GM18526 (cell line): ENCODE results near the gene IL24.

Experiments
- POLR2A ChIP-seq: IDR thresholded peaks from 3 replicates; pipeline ENCODE4 v1.6.1; 2011; ENCODE audit not compliant: insufficient read length; ENCODE audit errors: extremely low read depth

IL24 gene

GRCh38 chr1:206925106-206925736 lies 28.0 kb downstream of the IL24 start:
- peak; percentile 40 for TF ChIP-seq POLR2A

DNA sequence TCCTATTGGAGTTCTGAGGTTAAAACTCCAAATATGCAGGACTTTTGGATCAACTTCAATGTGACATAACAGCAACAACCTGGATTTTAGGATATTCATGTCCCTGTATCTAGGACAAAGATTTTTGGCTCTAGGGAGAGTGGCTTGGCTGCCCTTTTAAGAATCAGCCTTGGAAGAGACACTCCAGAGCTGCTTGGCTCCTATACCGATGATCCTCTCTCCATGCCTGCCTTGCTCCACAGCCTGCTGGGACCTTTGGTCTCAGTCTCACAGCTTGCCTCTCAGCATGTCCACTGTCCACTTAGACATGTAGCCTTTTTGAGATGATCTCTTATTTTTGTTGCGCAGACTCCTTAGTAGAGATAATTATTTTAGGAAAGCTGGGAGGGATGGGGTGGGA lies 29.0 kb downstream of the IL24 start:
- no peak for TF ChIP-seq POLR2A

DNA sequence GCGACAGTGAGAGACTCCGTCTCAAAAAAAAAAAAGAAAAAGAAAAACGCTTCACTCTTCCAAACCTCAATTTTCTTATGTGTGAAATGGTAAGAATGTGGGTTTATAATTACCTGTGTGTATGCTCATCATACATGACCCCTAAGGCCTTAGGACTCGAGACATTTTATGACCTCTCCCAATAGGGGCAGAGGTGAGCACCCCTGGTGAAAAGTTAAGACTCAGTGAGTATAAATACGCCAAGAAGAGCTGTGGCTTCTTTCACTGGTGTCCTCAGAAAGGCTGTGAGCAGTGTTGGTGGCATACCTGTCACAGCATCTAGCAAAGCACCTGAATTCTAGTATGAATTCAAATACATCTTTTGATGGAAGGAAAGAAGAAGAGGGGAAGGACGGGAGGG lies 32.3 kb downstream of the IL24 start:
- no peak for TF ChIP-seq POLR2A

DNA sequence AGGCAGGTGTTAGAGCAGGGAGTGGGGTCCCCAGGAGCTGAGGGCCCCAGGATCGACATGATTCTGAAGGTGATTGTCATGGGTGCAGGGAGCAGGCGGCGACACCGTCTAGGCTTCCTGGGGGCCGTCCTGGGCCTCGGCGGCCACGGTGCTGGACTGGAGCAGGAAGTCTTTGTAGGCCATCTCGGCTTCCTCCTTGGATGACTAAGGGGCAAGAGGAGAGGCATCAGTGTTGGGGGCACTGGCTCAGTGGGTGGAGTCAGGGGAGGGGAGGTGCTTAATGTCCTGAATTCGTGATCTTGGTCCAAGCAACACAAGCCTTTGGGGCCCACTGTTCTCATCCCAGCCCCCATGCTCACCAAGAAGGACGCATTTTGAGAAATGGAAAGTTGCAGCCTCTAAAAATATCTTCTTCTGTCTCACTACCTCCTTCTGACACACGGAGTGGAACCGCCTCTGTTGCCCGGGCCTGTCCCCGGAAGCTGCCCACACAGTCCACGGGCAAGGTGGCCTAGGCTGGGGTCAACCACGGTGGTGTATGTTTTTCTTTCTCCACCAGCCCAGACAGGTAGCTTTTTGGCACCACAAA lies 33.1 kb downstream of the IL24 start:
- TF ChIP-seq POLR2A, result peak; percentile 65

DNA sequence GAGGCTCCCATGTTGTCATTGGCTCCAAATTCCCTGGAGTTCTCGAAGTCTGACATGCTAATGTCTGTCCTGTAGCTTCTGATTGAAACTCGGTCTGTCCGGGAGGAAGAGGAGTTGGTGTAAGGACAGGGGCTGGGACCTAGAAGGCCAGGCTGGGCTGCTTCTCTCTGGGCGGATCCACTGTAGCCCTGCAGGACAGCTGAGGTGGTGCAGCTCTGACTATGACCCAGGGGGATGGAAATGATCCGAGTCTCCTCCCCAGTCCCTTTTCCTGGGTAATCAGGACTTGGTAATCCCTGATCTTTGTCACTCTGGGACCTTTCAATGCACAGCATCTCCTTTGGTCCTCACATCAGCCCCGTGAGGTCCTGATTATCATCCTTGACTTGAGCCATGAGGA lies 34.5 kb downstream of the IL24 start:
- TF ChIP-seq POLR2A, result no peak

DNA sequence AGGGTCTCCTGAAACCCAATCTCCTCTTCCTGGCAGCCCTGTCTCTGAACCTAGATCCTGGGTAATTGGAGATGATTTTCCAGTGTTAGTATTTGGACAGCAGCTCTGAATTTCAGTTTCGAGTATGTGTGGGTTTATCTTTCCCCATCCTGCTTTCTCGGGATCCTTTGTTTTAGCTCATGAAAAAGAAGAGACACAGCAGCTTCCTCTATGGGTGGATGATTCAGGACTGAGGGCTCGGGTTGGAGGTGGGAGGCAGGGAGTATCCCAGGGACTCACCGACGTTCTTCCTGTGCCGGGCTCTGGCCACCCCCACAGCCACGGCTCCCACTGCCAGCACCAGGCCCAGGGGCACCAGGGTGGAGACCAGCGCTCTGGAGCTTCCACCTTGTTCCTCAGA lies 34.9 kb downstream of the IL24 start:
- no peak for TF ChIP-seq POLR2A

GRCh38 chr1:206933333-206933945 lies 36.2 kb downstream of the IL24 start:
- no peak for TF ChIP-seq POLR2A

DNA sequence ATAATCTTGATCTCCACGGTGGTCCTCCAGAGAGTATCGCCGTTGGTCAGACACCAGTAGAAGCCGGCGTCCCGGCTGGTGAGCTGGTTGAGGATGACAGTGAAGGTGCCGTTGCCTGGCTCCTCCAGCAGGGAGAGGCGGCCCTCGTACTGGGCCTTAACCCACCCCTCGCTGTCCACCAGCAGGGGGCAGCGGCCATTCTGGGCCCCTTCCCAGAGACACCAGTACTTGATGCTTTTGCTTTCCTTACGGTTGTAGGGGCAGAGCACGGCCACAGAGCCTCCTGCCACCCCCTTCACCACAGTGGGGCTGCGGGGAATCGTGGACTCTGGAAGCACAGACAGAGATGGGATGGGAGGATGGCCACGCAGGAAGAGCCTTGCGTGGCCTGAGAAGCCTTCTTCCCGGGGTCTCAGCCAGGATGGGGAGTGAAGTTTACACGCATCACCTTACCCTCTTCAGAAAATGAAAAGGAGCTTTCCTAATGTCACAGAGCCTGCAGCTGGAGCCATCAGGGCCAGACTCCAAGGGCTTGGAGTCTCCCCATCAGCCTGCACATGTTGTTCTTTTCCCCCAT lies 38.3 kb downstream of the IL24 start:
- no peak for TF ChIP-seq POLR2A

DNA sequence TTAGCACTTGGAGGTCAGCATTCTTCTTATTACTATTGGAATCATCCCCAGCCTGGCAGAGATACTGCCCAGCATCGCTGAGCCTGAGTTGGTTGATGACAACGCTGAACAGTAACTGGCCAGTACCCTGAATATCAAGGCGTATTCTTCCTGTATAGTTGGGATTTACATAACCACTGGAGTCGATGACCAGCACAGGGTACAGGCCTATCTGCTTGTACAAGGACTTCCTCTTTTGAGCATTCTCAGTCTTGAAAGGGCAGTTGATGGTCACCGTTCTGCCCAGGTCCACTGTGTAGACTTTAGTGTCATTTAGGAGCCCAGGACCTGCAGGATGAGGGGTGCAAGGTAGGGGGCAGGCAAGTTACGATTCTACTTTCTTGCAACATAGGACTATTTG lies 40.2 kb downstream of the IL24 start:
- no peak for TF ChIP-seq POLR2A

DNA sequence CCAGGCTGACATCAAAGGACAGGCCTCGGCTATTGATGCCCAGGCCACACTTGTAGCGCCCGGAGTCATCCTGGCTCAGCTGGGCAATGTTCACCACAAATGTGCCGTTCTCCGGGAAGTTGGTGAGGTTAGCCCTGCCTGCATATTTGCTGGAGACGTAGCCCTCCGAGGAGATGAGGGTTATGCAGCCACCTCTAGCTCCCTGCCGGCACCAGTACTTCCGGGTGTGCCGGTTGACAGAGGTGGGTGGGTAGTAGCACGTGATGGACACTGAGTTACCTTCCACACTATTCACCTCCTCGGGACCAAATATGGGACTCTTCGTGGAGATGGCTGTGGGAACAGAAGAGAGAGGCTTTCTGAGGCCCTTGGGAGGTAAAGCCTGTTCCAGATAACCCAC lies 41.9 kb downstream of the IL24 start:
- TF ChIP-seq POLR2A, result no peak

DNA sequence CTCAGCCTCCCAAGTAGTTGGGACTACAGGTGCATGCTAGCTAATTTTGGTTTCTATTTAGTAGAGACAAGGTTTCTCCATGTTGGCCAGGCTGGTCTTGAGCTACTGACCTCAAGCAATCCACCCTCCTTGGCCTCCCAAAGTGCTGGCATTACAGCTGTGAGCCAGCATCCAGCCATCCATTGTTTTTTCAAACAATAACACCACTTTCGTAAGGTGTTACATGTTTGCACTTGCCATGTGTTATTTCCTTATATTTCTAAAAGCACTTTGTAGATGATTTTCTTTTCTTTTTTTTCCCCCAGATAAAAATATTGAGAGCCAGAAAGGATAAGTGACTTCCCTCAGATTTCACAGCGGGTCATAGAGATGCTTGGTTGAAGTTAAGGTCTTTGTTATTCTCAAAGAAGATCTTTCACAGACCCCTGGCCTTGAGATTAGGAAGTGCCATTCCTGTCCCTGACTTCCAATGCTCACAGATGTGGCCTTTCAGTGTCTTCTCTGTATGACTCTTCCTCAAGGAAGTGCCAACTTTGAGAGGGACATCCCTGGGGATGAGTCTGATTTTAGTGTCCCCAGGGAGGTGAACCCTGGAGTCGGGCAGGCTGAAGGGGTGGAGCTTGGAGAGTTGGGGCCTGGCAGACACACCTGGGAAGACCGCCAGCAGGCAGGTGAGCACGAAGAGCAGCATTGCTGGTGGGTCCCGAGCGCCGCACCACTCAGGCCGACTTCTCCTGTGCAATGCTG lies 42.8 kb downstream of the IL24 start:
- TF ChIP-seq POLR2A, result no peak

DNA sequence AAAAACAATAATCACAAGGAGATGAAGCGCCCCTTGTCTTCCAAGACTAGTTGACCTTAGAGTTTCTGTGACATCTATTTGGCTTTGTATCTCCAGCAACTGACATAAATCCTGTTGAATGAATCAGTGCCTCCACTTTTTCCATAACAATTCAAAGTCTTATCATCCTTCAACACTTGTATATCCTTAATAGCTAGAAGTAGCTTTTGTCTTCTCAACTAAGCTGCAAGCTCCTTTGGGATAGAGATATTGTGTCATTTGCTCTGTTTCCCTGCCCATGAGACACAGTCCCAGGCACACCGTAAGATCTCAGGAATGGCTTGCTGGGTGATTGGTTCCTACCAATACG lies 43.3 kb downstream of the IL24 start:
- TF ChIP-seq POLR2A, result no peak

DNA sequence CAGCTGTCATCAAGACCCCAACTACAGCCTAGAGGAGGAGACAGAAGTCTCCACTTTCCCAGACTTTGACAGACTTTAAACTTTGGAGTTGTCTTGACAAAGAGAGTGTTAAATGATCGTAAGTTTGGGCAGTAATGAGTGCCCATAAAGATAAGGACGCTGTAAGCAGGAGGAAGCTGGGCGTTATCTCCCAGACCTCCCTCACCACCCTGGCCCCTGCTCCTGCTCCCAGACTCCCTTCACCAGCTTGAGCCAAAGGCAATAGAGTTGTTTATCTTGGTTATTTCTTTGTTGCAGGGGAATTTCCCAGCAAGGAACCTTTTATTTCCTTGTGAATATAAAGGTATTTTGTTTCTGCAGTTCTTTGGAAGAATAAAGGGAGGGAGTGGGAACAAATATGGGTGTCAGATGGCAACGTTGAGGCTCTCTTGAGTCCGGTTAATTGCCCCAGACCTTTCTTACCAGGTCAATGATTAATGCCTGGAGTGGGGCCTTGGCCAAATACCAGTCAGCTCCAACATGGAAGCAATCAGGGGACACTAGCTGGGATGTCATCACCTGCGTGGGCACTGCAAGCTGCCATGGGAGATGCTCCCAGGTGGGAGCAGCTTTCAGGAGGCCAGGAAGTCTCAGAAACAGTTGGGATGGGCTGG lies 44.6 kb downstream of the IL24 start:
- TF ChIP-seq POLR2A, result no peak

DNA sequence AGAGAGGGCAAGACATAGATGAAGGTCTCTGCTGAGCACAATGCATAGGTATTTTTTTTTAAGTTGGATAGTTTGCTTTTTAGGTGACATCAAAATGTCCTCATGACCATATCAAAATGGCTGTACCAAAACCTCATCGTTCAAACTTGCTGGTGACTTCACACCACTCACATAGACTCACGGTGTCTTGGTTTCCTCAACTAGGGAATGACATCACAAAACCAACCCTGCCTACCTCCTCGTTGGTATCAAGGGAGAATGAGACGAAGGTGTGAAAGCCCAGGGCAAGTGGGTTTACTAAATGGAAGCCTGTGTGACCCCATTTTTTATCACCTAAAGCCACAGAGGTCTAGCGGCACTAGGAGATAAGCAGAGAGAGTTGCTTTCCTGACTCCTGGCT lies 47.5 kb downstream of the IL24 start:
- TF ChIP-seq POLR2A, result no peak

DNA sequence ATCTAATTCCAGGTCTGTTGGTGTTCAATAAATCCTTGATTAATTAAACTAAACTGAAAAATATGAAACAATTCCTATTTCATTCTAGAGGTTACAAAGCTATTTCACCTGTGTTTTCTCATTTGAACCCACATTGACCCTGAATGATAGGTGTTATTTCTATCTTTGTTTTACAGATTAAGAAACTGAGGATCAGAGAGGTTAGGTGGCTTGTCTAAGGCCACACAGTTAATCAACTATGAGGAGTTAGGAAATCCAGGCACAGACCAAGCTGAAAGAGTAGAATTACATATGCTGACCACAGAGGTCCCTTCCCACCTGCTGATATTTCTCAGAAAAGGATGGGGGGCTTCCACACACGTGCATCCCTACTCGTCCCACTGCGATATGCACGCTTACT lies 48.5 kb downstream of the IL24 start:
- TF ChIP-seq POLR2A, result no peak
